Non-pigmented ciliary epithelial cell (primary cell): Measurements from ENCODE around the gene SOBP.
"Not testable (repeated sequence)": the region's sequence is repeated elsewhere in the genome, so short reads cannot be mapped to it uniquely, and the experiment has no call there.

Source experiments
- DNase-seq: peaks from one replicate; pipeline ENCODE4 v3.0.0-alpha.2; 2010; ENCODE audit warnings: low read depth

The SOBP gene

GRCh38 chr6:107489636-107490565 is at the start of gene SOBP:
Gene SOBP (plus strand): TSS chr6:107490117. CDS start chr6:107490617, 500 bp downstream.
- no peak for DNase-seq

- DNase-seq: no peak
Measured at GRCh38 chr6:107440936-107441335, 49.0 kb upstream of the SOBP start.

GRCh38 chr6:107441682-107442081 is 48.2 kb upstream of the SOBP start:
- DNase-seq: no peak

GRCh38 chr6:107442938-107443607 is 46.8 kb upstream of the SOBP start:
- DNase-seq: no peak

- no peak for DNase-seq
Measured at GRCh38 chr6:107443608-107444267, 46.2 kb upstream of the SOBP start.

- DNase-seq: no peak
Measured at GRCh38 chr6:107444277-107444676, 45.6 kb upstream of the SOBP start.

GRCh38 chr6:107447663-107448216 is 42.2 kb upstream of the SOBP start:
- no peak for DNase-seq

GRCh38 chr6:107448776-107449175 is 41.1 kb upstream of the SOBP start:
- DNase-seq: no peak

- no peak for DNase-seq
Measured at GRCh38 chr6:107458672-107459282, 31.1 kb upstream of the SOBP start.

- DNase-seq: peak; percentile 84
Measured at GRCh38 chr6:107459283-107460082, 30.4 kb upstream of the SOBP start, which contains the start of gene PDSS2. Gene PDSS2 (minus strand): TSS chr6:107459564. CDS start chr6:107459285, 279 bp downstream.

GRCh38 chr6:107460083-107460631 is 29.8 kb upstream of the SOBP start:
- DNase-seq: no peak

- DNase-seq: no peak
Measured at GRCh38 chr6:107466062-107466461, 23.9 kb upstream of the SOBP start.

- DNase-seq: no peak
Measured at GRCh38 chr6:107470364-107470763, 19.6 kb upstream of the SOBP start.

GRCh38 chr6:107473660-107474059 is 16.3 kb upstream of the SOBP start:
- no peak for DNase-seq

GRCh38 chr6:107475360-107475759 is 14.6 kb upstream of the SOBP start:
- DNase-seq: not testable (repeated sequence)

GRCh38 chr6:107475826-107476225 is 14.1 kb upstream of the SOBP start:
- not testable (repeated sequence) for DNase-seq

GRCh38 chr6:107479089-107479690 is 10.7 kb upstream of the SOBP start:
- DNase-seq: no peak

- no peak for DNase-seq
Measured at GRCh38 chr6:107485157-107485556, 4.8 kb upstream of the SOBP start.

GRCh38 chr6:107488174-107488874 is 1.6 kb upstream of the SOBP start:
- no peak for DNase-seq
